A549 treated with GW870086 at 1 μM for 4 hours (cell line): ENCODE measurements around the gene FBXO5. TPM values are rescaled to one million over a fixed set of nuclear protein-coding genes. Genes with fewer than 3 reads are reported as not detected.

Source experiments
- total RNA-seq: library from RNA; stranded (reverse); fragments of 200-300 nt; extraction: Qiagen RNA extraction; gene quantifications from 5 replicates; pipeline ENCODE4 v1.2.3, GENCODE V29; 2022; ENCODE audit warnings: low read depth

Gene FBXO5, protein sequence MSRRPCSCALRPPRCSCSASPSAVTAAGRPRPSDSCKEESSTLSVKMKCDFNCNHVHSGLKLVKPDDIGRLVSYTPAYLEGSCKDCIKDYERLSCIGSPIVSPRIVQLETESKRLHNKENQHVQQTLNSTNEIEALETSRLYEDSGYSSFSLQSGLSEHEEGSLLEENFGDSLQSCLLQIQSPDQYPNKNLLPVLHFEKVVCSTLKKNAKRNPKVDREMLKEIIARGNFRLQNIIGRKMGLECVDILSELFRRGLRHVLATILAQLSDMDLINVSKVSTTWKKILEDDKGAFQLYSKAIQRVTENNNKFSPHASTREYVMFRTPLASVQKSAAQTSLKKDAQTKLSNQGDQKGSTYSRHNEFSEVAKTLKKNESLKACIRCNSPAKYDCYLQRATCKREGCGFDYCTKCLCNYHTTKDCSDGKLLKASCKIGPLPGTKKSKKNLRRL
- 16.5 to 21.8 TPM (median 20.0 TPM) in 5 replicates for total RNA-seq

DNA sequence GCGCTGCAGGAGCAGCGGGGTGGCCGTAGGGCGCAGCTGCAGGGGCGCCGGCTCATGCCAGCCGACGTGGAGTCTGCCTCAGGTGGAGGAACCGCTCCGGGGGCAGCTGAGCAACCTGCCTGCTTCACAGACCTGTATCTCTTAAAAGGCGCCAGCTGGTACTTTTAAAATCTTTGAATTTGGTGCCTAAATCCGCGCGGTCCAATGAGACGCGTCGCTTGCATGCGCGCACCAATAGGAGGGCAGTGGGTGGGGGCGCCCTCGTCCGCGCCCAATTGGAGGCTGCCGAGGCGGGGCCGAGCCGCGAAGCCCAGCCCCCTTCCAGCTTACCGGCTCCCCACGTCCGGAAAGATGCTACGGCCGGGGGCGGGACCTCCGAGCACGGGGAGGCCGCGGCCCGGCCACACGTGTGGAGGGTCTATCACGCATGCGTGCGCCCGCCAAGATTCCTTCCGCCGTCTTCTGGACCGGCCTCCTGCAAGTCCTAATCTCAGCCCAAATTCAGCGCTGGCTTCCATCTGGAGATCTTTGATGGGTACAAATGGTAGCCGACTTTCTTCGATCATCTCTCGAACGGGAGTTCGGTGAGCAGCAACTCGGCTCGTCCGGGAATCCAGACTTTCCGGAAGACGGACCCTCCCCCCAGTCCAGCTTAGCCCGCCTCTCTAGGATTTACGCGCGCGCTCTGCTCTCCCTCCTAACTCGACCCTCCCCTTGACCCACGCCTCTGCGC, at the start of gene FBXO5:
TSS of gene FBXO5 (minus strand) at position 138 of the 733 bp plus-strand sequence. CDS start at position 56, 82 bp downstream.

DNA sequence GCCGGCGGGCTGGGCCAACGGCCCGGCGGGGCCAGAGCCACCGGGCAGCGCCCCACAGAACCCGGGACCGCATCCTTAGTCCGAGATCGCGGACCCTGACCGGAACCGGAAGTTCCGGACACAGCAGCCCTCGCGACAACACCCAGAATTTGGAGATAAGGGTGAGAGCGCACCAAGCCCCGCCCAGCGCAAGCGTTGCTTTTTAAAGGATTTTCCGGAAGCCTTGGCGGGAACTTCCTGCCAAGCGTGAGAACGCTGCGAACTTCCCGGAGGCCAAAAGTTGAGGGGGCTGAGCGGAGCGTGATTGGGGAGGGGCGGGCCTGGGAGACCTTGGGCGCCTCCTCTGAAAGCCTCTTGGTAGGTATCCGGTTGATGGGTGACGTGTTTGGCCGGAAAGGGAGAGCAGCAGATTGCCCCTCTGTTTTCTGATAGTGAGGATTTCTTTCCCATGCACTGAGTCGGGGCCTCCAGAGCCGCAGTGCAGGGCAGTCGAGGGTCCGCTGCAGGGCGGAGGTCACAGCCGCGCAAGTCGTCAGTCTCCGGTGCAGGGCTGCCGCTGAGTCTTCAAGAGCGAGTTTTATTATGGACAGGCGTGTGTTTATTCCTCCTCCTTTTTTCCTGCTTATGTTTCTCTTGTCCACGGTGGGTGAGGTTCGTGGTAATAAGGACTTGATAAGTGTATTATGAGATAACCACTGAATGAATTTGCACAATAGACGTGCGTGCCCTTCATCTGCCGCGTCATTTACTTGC, 19.9 kb upstream of the FBXO5 start, which contains the start of gene MTRF1L:
TSS of gene MTRF1L (minus strand) at position 97 of the 753 bp plus-strand sequence. CDS start at position 73, 24 bp downstream.

Other genes starting within 250 kb of the FBXO5 start
- not detected in 5 replicates for gene VIP, start 232.2 kb downstream of the FBXO5 start, total RNA-seq
- 15.1 to 16.8 TPM (median 16.5 TPM) in 5 replicates for gene MTRF1L, start 19.7 kb upstream of the FBXO5 start, total RNA-seq
- 5.0 to 9.0 TPM (median 8.1 TPM) in 5 replicates for gene RGS17, start 148.2 kb upstream of the FBXO5 start, total RNA-seq